ENCODE measurements around the gene KIF13A. TPM values are rescaled to one million over a fixed set of nuclear protein-coding genes. Genes with fewer than 3 reads are reported as not detected.
"Not testable (repeated sequence)": the region's sequence is repeated elsewhere in the genome, so short reads cannot be mapped to it uniquely, and the experiment has no call there.

KIF13A gene
- polyA plus RNA-seq, 1 donor from 2014 or later: 1.4 TPM

DNA sequence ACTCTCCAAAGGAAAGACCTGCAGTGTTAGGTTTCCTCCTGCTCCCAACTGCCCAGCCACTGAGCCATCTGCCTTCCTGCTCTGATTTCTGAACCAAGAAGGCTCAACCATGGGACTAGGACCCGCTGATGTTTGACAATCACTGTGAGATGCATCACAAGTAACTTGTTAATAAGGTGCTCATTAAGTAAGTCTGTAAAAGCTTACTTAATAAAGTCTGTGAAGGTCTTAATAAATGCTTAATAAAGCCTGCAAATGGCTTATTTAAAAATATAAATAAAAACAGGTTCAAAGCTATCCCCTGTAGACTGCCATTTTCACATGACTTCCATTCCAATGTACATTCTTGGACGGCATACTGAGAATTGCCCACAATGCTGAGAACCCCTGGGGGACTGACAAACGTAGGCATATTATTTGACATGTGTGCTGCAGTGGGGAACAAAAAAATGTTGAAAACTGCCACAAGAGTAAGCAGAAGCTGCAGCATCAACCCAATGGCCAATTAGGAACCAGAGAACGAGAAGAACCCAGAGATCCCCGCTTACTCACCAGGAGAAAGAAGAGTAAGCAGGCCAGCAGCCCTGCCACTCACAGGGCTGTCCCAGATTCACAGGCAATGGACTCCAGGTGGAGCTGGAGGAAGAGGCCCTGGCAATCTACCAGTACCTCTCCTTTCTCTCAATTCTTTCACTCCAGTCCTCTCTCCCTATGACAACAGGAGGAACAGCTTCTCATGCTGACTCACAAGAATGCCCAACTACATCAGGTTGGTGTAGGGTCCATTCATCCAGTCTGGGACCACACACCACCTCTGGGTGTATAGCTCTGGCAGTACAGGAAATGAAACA is 19.5 kb downstream of the KIF13A start:
- H3K4me1 Mint-ChIP-seq: peaks cover 4 to 8% (median 7%) of the 10 kb centered on the region in 3 donors
- H3K4me3 Mint-ChIP-seq: peak overlapping the region in 1 of 4 donors; percentile 22
- H3K27ac Mint-ChIP-seq: peak overlapping the region in 1 of 3 donors; percentile 83
- H3K27me3 Mint-ChIP-seq: no peaks in the 10 kb centered on the region
- peaks cover 5% of the 10 kb centered on the region for H3K36me3 Mint-ChIP-seq
- no peaks in the 10 kb centered on the region for H3K9me3 Mint-ChIP-seq

DNA sequence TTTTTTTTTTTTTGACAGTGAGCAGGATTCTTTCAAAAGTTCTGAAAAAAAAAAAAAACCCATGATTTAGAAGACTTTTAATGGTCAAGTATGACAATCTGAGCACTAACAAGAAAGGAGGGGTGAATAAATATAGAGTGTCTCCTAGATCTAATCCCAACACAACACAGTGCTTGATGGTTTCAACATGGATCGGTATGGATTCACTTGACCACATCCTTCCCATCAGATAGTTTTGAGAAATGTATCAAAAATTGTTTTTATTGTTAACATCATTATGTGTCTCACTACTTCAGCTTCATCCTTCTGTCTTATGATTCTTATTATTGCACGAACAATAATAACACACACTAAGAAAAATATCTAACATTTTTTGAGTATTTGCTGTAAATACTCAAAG is 21.0 kb downstream of the KIF13A start:
- Mint-ChIP-seq H3K9me3 (no peaks in the 10 kb centered on the region), H3K4me1 (peaks cover 0 to 11% (median 2%) of the 10 kb centered on the region in 3 donors), H3K36me3 (peaks cover 9% of the 10 kb centered on the region), H3K27ac (no peak overlapping the region), H3K4me3 (no peak overlapping the region), H3K27me3 (no peaks in the 10 kb centered on the region)

DNA sequence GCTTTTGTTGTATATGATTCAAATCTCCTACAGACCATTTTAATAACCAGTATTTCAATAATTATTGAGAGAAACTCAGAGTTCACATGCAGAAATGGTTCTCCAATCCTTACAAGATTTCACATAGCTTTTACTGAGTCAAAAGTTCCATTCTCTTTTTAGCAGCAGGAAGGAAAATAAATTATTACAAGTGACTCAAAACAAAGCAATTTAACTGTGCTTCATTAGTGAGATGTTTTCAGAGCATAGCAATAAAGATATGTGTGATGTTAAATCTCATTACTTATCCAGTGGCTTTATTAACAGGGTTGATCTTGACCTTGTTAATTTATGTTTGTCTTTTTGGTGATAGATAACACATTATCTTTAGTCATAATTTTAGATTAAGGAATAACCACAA is 22.0 kb downstream of the KIF13A start:
- H3K4me3 Mint-ChIP-seq: no peak overlapping the region
- H3K36me3 Mint-ChIP-seq: peaks cover 9% of the 10 kb centered on the region
- no peaks in the 10 kb centered on the region for H3K27me3 Mint-ChIP-seq
- H3K9me3 Mint-ChIP-seq: no peaks in the 10 kb centered on the region
- peaks cover 2 to 11% (median 2%) of the 10 kb centered on the region in 3 donors for H3K4me1 Mint-ChIP-seq
- H3K27ac Mint-ChIP-seq: no peak overlapping the region

DNA sequence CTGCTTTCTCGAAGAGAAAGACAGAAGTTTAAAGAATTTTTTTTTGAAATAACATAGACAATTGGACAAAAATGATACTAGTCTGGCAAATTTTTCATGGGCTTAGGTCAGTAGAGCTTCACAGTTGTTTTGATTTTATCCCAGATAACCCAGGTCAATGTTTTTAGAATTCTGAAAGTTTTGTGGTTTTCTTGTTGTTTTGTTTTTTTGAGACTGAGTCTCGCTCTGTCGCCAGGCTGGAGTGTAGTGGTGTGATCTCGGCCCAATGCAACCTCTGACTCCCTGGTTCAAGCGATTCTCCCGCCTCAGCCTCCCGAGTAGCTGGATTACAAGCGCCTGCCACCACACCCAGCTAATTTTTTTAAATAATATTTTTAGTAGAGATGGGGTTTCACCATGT is 22.8 kb downstream of the KIF13A start:
- no peak overlapping the region for H3K4me3 Mint-ChIP-seq
- no peak overlapping the region for H3K27ac Mint-ChIP-seq
- H3K36me3 Mint-ChIP-seq: peaks cover 9% of the 10 kb centered on the region
- no peaks in the 10 kb centered on the region for H3K27me3 Mint-ChIP-seq
- H3K4me1 Mint-ChIP-seq: peaks cover 2 to 11% (median 6%) of the 10 kb centered on the region in 3 donors
- H3K9me3 Mint-ChIP-seq: no peaks in the 10 kb centered on the region

DNA sequence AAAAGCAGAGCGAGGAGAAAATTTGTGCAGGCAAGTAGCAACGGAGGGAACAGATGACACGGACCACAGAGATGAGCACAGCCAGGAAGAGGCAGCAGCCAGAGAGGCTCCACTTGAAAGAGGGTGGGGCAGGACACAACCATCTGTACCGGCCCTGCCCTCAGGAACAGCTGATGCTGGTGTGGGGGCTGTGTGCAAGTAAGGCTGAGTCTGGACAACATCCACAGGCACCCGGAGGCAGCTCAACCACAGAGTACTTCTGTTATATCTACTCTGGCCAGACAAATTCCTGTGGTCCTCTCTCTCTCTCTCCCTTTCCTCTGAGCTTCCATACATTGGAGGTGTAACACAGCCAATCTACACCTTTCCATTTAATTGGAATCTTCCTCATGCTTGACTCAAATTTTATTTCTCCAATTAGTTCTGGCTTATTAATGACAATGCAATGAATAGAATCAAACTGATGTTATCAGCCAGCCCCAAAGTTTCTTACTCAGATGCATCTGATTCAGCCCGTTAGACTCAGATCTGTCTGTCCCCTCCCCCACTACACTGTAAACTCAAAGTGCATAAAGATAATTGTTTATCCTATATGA is 24.9 kb downstream of the KIF13A start:
- H3K4me3 Mint-ChIP-seq: peak overlapping the region in 1 of 4 donors; percentile 42
- H3K36me3 Mint-ChIP-seq: peaks cover 9% of the 10 kb centered on the region
- H3K9me3 Mint-ChIP-seq: no peaks in the 10 kb centered on the region
- peaks cover 2 to 10% (median 8%) of the 10 kb centered on the region in 3 donors for H3K4me1 Mint-ChIP-seq
- no peaks in the 10 kb centered on the region for H3K27me3 Mint-ChIP-seq
- peak overlapping the region in 2 of 3 donors; percentile 41 to 46 for H3K27ac Mint-ChIP-seq

DNA sequence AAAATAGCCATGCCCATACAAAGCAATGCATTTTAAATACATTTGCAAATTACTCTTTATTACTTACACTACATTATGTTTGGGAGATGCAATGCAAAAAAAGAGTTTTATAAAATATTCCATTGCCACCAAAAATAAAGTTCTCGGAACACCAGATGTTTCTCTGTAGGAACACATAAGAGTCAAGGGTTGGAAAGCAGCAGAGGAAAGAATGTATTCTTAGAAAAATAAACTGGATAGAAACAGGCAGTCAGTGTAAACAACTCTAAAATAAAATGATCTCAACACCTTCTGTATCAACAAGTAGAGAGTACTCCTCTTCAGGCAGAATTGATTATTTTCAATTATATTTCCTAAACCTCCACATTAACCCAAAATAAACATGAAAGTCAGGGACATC is 28.1 kb downstream of the KIF13A start:
- Mint-ChIP-seq H3K27me3 (no peaks in the 10 kb centered on the region), H3K9me3 (no peaks in the 10 kb centered on the region), H3K36me3 (peaks cover 4% of the 10 kb centered on the region), H3K27ac (no peak overlapping the region), H3K4me1 (peaks cover 0 to 10% (median 7%) of the 10 kb centered on the region in 3 donors), H3K4me3 (no peak overlapping the region)

DNA sequence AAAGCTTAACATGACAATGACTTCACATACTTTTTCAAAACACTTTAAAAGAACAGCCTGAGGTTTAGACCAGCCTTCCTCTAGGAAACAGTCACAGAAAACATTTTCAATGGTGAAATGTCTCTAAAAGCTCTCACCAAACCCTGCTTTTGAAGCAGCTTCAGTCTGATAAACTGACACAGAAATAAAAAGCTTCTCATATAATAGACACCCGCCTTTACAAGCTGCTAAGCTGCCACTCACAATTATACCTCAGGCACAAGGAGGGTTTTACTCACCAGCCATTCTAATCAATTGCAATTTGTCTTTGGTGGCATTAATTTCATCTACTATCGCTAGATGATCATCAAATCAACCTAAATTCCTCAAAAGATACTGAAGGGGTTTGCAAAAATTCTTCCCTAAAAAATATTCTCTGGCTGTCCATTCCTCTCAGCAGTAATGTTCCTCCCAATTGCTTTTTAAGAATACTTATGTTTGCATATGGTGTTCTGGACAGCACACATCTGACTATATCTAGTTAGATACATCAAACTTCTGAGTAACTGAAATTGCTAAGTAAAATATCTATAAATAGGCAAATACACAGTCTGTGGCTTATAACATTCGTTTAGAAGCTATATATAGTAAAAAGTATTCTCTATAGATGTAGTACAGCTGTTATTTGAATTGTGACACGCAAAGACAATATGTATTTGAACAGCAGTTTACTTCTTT is 29.4 kb downstream of the KIF13A start:
- H3K27ac Mint-ChIP-seq: peak overlapping the region in 1 of 3 donors; percentile 9
- H3K27me3 Mint-ChIP-seq: no peaks in the 10 kb centered on the region
- H3K36me3 Mint-ChIP-seq: peaks cover 5% of the 10 kb centered on the region
- peaks cover 1 to 10% (median 7%) of the 10 kb centered on the region in 3 donors for H3K4me1 Mint-ChIP-seq
- peak overlapping the region in 1 of 4 donors; percentile 11 for H3K4me3 Mint-ChIP-seq
- H3K9me3 Mint-ChIP-seq: no peaks in the 10 kb centered on the region

DNA sequence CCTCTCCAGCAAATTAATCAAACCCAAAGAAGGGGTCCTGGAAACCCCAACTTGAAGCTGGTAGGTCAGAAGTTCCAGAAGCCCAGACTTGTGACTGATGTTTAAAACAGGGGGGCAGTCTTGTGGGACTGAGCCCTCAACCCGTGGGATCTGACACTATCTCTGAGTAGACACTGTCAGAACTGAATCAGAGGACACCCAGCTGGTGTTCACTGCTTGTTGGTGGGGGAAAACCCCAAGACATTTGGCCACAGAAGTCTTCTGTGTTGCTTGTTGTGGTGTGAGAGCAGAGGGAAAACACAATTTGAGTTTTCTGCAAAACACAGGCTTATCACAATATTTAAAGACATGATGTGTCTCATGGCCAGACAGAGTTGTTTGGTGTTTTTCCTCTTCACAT is 29.9 kb downstream of the KIF13A start:
- Mint-ChIP-seq H3K27me3 (no peaks in the 10 kb centered on the region), H3K9me3 (no peaks in the 10 kb centered on the region), H3K4me1 (peaks cover 1 to 10% (median 4%) of the 10 kb centered on the region in 3 donors), H3K4me3 (no peak overlapping the region), H3K27ac (peak overlapping the region in 1 of 3 donors; percentile 25), H3K36me3 (peaks cover 6% of the 10 kb centered on the region)

DNA sequence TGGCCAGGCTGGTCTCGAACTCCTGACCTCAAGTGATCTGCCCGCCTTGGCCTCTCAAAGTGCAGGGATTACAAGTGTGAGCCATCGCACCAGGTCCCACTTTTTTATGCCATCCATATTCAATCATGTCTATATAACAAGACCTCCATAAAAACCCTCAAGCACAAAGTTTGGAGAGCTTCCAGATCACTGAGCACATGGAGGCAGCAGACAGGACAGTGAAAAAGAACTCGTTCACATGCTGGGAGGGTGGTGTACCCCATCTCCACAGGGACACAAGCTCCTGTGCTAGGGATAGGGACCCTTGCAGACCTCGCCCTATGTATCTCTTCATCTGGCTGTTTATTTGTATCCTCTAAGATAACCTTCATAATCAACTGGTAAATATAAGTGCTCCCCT is 30.3 kb downstream of the KIF13A start:
- Mint-ChIP-seq H3K36me3 (peaks cover 4% of the 10 kb centered on the region), H3K9me3 (no peaks in the 10 kb centered on the region), H3K27ac (peak overlapping the region in 1 of 3 donors; percentile 25), H3K4me1 (peaks cover 1 to 10% (median 2%) of the 10 kb centered on the region in 3 donors), H3K4me3 (no peak overlapping the region), H3K27me3 (no peaks in the 10 kb centered on the region)

DNA sequence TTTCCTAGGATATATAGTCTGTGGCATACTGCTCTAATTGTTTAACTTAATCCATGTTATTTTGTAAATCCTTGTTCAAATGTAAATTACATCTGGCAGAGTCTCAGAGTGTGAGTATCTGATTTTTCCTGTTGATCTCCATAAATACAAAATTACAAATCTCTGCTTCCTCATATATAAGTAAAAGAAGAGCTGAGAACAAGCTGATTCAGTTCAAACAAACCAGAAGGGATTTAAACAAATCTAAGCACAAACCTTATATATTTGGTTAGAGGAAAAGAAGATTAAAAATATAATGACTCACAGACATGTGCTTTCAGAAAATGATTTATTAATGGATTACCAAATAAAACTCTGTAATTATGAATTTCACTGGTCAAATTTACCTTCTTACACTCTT is 37.3 kb downstream of the KIF13A start:
- Mint-ChIP-seq H3K27ac (no peak overlapping the region), H3K36me3 (peaks cover 5% of the 10 kb centered on the region), H3K4me1 (peaks cover 0 to 1% (median 1%) of the 10 kb centered on the region in 3 donors), H3K27me3 (no peaks in the 10 kb centered on the region), H3K4me3 (no peak overlapping the region), H3K9me3 (peaks cover 0 to 4% (median 2%) of the 10 kb centered on the region in 3 donors)

DNA sequence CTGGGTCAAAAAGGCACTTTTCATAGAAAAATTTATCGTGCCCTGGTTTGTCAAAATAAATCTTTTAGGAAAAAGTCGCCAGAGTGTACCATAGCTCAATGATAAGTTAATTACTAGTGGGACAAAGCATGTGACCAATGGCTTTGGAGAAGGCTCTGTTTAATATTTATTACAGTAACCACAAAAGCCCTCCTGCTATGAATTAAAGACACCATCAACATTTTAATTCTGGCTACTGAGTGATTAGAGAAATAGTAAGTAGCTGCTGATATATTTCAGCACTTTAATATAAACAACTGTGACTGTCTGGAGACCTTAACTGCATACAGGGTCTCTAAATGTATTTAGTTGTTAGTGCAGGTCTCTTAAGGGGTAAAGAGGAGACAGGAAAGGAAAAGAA is 38.3 kb downstream of the KIF13A start:
- Mint-ChIP-seq H3K4me3 (no peak overlapping the region), H3K27ac (no peak overlapping the region), H3K9me3 (peaks cover 0 to 4% (median 2%) of the 10 kb centered on the region in 3 donors), H3K4me1 (peaks cover 0 to 1% (median 1%) of the 10 kb centered on the region in 3 donors), H3K27me3 (no peaks in the 10 kb centered on the region), H3K36me3 (peaks cover 5% of the 10 kb centered on the region)

DNA sequence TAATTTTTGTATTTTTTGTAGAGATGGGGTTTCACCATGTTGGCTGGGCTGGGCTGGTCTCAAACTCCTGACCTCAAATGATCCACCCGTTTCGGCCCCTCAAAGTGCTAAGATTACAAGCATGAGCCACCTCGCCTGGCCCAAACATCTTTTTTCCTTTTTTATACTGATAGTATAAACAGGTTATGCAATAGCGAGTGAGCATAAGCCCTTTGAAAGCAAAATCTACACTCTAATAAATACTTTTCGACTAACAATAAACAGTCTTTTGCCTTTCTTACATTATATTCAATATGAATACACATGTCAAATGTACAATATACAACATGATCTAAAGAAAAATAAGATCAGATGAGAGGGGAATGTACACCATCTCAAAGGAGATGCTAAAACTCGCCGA is 38.7 kb downstream of the KIF13A start:
- Mint-ChIP-seq H3K4me3 (no peak overlapping the region), H3K27me3 (no peaks in the 10 kb centered on the region), H3K9me3 (peaks cover 0 to 4% (median 2%) of the 10 kb centered on the region in 3 donors), H3K27ac (no peak overlapping the region), H3K4me1 (peaks cover 0 to 1% (median 1%) of the 10 kb centered on the region in 3 donors), H3K36me3 (peaks cover 5% of the 10 kb centered on the region)

DNA sequence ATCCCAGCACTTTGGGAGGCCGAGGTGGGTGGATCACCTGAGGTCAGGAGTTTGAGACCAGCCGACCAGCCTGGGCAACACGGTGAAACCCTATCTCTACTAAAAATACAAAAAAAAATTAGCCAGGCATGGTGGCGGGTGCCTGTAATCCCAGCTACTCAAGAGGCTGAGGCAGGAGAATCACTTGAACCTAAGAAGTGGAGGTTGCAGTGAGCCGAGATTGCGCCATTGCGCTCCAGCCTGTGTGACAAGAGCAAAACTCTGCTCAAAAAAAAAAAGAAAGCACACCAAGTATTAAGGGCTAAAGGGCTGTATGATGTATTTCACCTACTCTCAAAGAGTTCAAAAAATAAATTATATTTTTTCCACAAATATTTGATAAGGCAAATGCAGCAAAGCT is 39.9 kb downstream of the KIF13A start:
- not testable (repeated sequence) for H3K4me3 Mint-ChIP-seq, H3K4me1 Mint-ChIP-seq, H3K27me3 Mint-ChIP-seq, H3K36me3 Mint-ChIP-seq, H3K27ac Mint-ChIP-seq, H3K9me3 Mint-ChIP-seq

DNA sequence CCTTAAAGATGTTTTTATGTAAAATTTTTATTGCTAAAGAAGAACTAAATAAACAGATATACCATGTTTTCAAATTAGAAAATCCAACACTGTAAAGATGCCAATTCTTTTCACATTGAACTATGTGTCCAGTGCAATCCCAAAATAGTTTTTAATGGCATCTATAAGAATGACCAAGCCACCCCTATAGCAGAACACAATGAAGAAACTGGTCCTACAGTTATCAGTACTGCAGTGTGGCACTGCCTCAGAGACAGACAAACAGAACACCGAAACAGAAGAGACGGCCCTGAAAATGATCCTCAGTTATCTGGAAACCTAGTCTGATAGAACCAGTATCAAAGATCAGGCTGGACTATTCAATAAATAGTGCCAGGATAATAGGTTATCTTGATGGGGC is 41.9 kb downstream of the KIF13A start:
- H3K4me3 Mint-ChIP-seq: no peak overlapping the region
- H3K4me1 Mint-ChIP-seq: no peaks in the 10 kb centered on the region
- no peaks in the 10 kb centered on the region for H3K9me3 Mint-ChIP-seq
- H3K27me3 Mint-ChIP-seq: no peaks in the 10 kb centered on the region
- H3K36me3 Mint-ChIP-seq: no peaks in the 10 kb centered on the region
- H3K27ac Mint-ChIP-seq: no peak overlapping the region

DNA sequence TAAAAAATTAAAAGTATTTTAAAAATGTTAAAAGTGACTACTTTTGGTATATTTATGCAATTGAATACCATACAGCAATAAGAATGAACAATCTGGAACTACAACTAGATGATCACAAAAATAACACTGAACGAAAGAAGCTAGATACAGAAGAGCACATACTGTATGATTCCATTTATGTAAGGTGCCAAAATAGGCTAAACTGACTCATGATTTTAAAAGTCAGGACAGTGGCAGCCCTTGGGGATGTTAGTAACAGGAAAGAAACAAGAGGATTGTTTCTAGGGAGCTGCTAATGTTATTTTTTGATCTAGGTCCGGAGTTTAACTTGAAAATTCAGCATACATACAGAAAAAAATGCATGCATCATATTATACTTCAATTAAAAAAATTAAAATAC is 42.3 kb downstream of the KIF13A start:
- H3K27ac Mint-ChIP-seq: no peak overlapping the region
- no peaks in the 10 kb centered on the region for H3K4me1 Mint-ChIP-seq
- peaks cover 0 to 2% (median under 1%) of the 10 kb centered on the region in 3 donors for H3K9me3 Mint-ChIP-seq
- H3K27me3 Mint-ChIP-seq: peaks cover under 1% of the 10 kb centered on the region
- H3K36me3 Mint-ChIP-seq: peaks cover 1% of the 10 kb centered on the region
- H3K4me3 Mint-ChIP-seq: no peak overlapping the region
